GM12872 (cell line): Measurements from ENCODE around the gene SLC20A1.

Experiments
- TF ChIP-seq, protein P1 (sequence below): IDR thresholded peaks from 3 replicates; pipeline ENCODE4 v1.5.1; 2011; ENCODE audit warnings: low read depth, mild to moderate bottlenecking, low read length, moderate library complexity; ENCODE audit not compliant: insufficient read depth

Gene SLC20A1

DNA sequence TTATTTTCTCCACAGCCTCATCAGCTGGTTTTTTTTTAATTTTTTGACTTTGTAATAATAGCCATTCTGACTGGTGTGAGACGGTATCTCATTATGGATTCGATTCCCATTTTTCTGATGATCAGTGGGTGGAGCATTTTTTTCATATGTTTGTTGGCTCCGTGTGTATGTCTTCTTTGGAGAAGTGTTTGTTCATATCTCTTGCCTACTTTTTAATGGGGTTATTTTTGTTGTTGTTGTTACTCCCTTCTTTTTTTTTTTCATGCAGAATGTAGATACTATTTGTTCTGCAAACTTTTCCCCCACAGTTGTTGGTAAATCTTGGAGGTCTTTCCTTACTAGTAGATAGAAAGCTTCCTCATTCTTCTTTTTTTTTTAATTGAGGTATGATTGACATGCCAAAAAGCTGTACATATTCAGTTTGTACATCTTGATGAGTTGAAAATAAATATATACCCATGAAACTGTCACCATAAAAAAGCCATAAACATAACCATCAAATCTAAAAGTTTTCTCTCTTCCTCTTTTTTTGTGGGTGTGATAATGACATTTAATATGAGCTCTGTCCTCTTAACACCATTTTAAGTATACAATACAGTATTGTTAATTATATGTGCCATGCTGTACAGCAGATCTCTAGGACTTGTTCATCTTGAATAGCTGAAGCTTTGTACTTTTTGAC is 53.2 kb downstream of the SLC20A1 start:
- TF ChIP-seq, protein P1, sequence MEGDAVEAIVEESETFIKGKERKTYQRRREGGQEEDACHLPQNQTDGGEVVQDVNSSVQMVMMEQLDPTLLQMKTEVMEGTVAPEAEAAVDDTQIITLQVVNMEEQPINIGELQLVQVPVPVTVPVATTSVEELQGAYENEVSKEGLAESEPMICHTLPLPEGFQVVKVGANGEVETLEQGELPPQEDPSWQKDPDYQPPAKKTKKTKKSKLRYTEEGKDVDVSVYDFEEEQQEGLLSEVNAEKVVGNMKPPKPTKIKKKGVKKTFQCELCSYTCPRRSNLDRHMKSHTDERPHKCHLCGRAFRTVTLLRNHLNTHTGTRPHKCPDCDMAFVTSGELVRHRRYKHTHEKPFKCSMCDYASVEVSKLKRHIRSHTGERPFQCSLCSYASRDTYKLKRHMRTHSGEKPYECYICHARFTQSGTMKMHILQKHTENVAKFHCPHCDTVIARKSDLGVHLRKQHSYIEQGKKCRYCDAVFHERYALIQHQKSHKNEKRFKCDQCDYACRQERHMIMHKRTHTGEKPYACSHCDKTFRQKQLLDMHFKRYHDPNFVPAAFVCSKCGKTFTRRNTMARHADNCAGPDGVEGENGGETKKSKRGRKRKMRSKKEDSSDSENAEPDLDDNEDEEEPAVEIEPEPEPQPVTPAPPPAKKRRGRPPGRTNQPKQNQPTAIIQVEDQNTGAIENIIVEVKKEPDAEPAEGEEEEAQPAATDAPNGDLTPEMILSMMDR: no peak

DNA sequence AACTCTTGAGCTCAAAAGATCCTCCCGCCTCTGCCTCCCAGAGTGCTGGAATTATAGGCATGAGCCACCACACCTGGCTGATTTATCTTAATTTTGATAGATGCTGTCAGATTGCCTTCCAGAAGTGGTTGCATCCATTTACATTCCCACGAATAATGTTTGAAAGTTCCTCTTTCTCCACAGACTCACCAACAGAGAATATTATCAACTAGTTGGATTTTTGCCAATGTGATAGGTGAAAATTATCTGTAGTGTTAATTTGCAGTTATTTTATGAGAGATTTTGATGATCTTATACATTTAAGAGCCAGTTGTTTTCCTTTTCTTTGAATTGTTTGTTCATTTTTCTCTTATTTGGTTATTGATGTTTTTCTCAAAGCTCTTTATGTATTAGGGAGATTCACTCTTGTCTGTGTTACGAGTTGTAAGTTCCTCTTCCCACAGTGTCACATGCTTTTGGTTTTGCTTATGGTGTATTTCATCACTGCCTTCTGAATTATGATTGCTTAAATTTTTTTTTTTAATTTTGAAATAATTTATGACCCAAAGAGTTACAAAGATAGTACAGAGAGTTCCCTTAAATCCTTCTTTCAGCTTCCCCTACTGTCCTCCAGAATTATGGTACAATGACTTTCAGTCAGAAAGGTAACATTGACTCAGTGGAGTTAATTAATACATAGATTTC is 54.4 kb downstream of the SLC20A1 start:
- TF ChIP-seq, protein P1: no peak

DNA sequence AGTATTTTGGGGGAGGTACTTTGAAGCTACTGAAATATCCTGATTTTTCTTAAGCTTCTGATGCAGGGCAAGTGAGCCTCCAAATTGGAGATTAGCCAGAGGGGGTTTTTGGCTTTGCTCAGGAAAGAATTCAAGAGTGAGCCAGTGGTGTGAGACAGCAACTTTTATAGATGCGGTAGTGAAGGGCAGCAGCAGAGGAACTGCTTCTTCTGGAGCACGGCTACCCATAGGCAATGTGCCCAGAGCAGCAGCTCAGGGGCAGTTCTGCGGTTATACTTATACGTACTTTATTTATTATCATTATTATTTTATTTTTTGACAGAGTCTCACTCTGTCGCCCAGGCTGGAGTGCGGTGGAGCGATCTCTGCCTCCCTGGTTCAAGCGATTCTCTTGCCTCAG is 55.3 kb downstream of the SLC20A1 start:
- TF ChIP-seq, protein P1: no peak

DNA sequence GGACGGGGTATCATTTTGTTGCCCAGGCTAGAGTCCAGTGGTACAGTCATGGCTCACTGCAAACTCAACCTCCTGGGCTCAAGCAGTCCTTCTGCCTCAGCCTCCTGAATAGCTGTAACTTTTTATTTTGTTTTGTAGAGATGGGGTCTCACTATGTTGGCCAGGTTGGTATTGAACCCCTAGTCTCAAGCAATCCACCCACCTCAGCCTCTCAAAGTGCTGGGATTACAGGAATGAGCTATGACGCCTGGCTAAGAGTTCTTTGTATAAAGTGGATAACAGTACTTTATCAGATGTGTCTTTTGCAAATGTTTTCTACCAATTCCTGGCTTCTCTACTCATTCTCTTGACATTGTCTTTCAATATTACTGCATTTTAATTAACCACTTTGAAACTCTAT is 57.9 kb downstream of the SLC20A1 start:
- TF ChIP-seq, protein P1: no peak

DNA sequence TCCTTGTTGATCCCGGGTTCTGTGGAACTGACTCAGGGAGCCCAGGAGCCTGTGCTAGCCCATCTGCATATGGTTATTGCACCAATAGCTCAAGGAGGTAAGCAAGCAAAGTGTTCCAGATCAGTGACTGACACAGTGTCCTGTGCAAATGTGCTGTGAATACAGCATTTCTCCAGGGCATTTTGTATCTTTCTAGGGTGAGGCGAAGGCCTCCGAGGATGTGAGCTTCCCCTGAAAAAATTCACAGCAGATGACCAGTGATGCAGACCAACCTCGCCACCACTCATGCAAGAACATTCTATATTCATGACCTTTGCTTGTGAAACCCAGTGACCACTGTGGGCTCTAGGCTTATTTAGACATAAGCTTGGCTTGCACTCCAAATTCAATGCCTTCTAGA is 59.8 kb downstream of the SLC20A1 start:
- TF ChIP-seq, protein P1: no peak

DNA sequence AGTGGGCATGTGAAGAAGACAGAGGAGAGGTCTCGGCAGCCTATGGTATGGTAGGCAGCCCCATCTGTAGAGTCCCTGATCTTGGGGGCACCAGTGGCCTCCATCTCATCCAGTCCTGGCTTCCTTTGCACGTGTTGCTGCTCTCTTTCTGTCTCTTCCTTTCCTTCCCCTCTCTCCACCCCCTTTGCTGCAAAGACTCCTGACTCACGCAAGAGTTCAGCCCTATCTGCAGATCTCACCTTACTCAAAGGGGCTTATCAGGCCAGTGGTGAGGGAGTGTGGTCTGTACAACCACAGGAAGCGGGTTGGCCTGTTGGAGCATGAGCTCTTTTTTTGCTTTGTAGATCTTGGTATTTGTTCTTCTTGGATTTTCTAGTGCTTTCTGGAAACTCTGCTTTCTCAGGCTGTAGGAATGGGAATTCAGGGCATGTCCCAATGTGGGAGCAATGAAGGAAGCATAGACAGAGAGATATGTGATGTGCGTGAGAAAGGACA is 60.5 kb downstream of the SLC20A1 start:
- TF ChIP-seq, protein P1: no peak

DNA sequence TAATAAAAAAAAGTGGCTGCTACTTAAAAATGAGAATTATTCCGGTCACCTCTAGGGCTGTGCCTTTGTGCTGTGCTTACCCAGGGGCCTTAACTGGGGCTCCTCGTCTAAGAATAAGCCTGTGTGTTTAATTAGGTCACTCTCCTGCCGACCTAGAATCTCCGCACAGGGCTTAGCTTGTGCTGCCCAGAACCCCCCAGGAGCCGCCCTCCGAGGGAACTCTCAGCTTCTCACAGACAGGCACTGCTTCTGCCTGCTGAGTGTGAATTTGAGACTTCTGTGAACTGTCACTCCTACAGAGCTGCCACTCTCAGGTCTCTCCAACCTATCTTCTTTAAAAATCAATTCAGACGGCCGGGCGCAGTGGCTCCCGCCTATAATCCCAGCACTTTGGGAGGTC is 63.2 kb downstream of the SLC20A1 start:
- TF ChIP-seq, protein P1: no peak
